ENCODE results near the gene FZD7. TPM values are rescaled to one million over a fixed set of nuclear protein-coding genes. Genes with fewer than 3 reads are reported as not detected.

FZD7 gene
- total RNA-seq, 2 donors from 2014 or later: 16.1 to 26.1 TPM

DNA sequence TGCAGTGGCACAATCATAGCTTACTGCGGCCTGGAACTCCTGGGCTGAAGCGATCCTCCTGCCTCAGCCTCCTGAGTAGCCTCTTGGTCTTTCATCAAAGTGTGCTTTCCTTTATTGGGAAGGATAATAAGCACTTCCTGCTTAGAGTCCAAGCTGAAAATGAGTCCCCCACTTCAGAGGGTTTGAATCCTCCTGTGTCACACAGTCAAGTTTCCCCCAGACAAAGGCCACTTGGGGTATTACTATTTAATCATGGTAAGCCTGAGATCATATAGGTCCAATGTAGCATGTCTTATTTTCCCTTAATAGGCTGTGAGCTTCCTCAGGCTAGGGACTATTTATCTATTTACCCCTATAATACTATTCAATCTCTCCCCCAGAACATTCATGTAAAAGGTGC lies 28.0 kb downstream of the FZD7 start:
- Histone ChIP-seq H3K27ac (no peak overlapping the region), H3K36me3 (no peaks in the 10 kb centered on the region), H3K27me3 (replicated peaks; ENCODE audit: insufficient read depth) (no peaks in the 10 kb centered on the region), H3K9me3 (no peaks in the 10 kb centered on the region), H3K4me3 (no peak overlapping the region), H3K4me1 (replicated peaks) (no peaks in the 10 kb centered on the region)
- intact Hi-C loops (cut with DNase I): no loop called here
- TF ChIP-seq POLR2A (IDR thresholded peaks at IDR 0.05) (no peak), POLR2AphosphoS5 (IDR thresholded peaks at IDR 0.05) (no peak), CTCF (IDR thresholded peaks at IDR 0.05) (no peak)
- no peak for DNase-seq (ENCODE audit: low spot score)
- 93% methylated on average over 2 of the region's 2 CpGs for WGBS

GRCh38 chr2:202064171-202064880 lies 30.7 kb downstream of the FZD7 start:
- intact Hi-C loops (cut with DNase I): no loop called here
- DNase-seq (ENCODE audit: low spot score): no peak
- H3K27ac ChIP-seq: no peak overlapping the region
- H3K36me3 ChIP-seq: no peaks in the 10 kb centered on the region
- TF ChIP-seq POLR2A (IDR thresholded peaks at IDR 0.05) (no peak), CTCF (IDR thresholded peaks at IDR 0.05) (no peak), POLR2AphosphoS5 (IDR thresholded peaks at IDR 0.05) (no peak)
- no peaks in the 10 kb centered on the region for H3K9me3 ChIP-seq
- H3K27me3 ChIP-seq (replicated peaks; ENCODE audit: insufficient read depth): no peaks in the 10 kb centered on the region
- H3K4me3 ChIP-seq: no peak overlapping the region
- 13% methylated on average over 3 of the region's 3 CpGs for WGBS
- H3K4me1 ChIP-seq (replicated peaks): no peaks in the 10 kb centered on the region

GRCh38 chr2:202064881-202065230 lies 31.2 kb downstream of the FZD7 start:
- WGBS: 90% methylated on average over 3 of the region's 3 CpGs
- H3K27ac ChIP-seq: no peak overlapping the region
- H3K9me3 ChIP-seq: no peaks in the 10 kb centered on the region
- H3K4me3 ChIP-seq: no peak overlapping the region
- no peak for TF ChIP-seq CTCF (IDR thresholded peaks at IDR 0.05)
- TF ChIP-seq POLR2A (IDR thresholded peaks at IDR 0.05): no peak
- no peak for TF ChIP-seq POLR2AphosphoS5 (IDR thresholded peaks at IDR 0.05)
- DNase-seq (ENCODE audit: low spot score): no peak
- H3K36me3 ChIP-seq: no peaks in the 10 kb centered on the region
- intact Hi-C loops (cut with DNase I): no loop called here
- H3K4me1 ChIP-seq (replicated peaks): no peaks in the 10 kb centered on the region
- H3K27me3 ChIP-seq (replicated peaks; ENCODE audit: insufficient read depth): no peaks in the 10 kb centered on the region

DNA sequence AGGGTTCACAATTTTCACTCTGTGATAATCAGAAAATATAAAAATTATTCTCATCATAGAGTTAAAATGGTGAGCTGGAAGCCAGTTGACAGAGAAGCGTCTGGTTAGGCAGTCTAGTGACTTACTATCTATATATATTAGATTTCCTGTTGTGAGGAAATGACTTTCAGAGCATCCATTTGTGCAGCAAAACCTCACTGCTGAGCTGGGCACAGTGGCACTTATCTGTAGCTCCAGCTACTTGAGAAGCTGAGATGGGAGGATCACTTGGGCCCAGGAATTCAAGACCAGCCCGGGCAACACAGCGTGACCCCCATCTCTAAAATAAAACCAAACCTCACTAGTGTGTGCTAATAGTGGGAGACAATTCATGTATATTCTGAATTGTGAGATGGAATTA lies 32.2 kb downstream of the FZD7 start:
- no peaks in the 10 kb centered on the region for H3K4me1 ChIP-seq (replicated peaks)
- no peak for DNase-seq (ENCODE audit: low spot score)
- no peaks in the 10 kb centered on the region for H3K27me3 ChIP-seq (replicated peaks; ENCODE audit: insufficient read depth)
- no peak for TF ChIP-seq CTCF (IDR thresholded peaks at IDR 0.05)
- no peak for TF ChIP-seq POLR2A (IDR thresholded peaks at IDR 0.05)
- no peak for TF ChIP-seq POLR2AphosphoS5 (IDR thresholded peaks at IDR 0.05)
- H3K4me3 ChIP-seq: no peak overlapping the region
- no peaks in the 10 kb centered on the region for H3K36me3 ChIP-seq
- 92% methylated on average over 3 of the region's 3 CpGs for WGBS
- H3K9me3 ChIP-seq: no peaks in the 10 kb centered on the region
- intact Hi-C loops (cut with DNase I): no loop called here
- no peak overlapping the region for H3K27ac ChIP-seq

DNA sequence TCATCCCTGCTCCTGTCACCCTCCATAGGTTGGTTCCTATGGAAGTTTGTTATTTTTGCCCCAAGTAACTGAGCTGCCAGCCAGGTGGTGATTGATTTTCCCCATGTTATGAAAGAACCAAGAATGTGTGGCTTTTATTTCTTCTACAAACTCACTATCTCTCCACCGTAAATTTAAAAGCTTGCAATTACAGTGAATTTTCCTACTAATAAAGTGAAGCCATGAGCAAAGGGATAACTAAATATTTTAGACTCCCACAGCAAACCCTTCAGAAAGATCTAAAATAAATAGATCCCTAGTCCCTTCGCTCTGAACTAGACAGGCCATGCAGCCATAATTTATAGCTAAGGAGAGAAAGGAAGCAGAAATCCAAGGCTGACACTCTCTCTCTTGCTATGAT lies 33.2 kb downstream of the FZD7 start:
- intact Hi-C loops (cut with DNase I): no loop called here
- no peaks in the 10 kb centered on the region for H3K36me3 ChIP-seq
- WGBS: 47% methylated on average over 2 of the region's 2 CpGs
- no peak for DNase-seq (ENCODE audit: low spot score)
- H3K4me1 ChIP-seq (replicated peaks): no peaks in the 10 kb centered on the region
- no peak for TF ChIP-seq POLR2AphosphoS5 (IDR thresholded peaks at IDR 0.05)
- TF ChIP-seq CTCF (IDR thresholded peaks at IDR 0.05): no peak
- H3K27ac ChIP-seq: no peak overlapping the region
- no peaks in the 10 kb centered on the region for H3K9me3 ChIP-seq
- H3K4me3 ChIP-seq: no peak overlapping the region
- H3K27me3 ChIP-seq (replicated peaks; ENCODE audit: insufficient read depth): no peaks in the 10 kb centered on the region
